Endothelial cell of umbilical vein (primary cell): ENCODE data around the gene FAM20A.

ENCODE experiments used
- EZH2 ChIP-seq: IDR thresholded peaks from 2 replicates; pipeline ENCODE4 v1.6.1; 2012; ENCODE audit warnings: borderline replicate concordance, low read depth, mild to moderate bottlenecking, moderate library complexity, low read length, inconsistent platforms; ENCODE audit not compliant: severe bottlenecking
- FOS ChIP-seq: IDR thresholded peaks from 2 replicates; pipeline ENCODE4 v1.6.1; 2011; ENCODE audit warnings: mild to moderate bottlenecking, low read length, moderate library complexity, borderline replicate concordance; ENCODE audit not compliant: insufficient read depth
- POLR2A ChIP-seq: IDR thresholded peaks from 2 replicates; pipeline ENCODE4 v1.6.1; 2012; ENCODE audit warnings: low read depth, mild to moderate bottlenecking, control low read depth, low read length
- POLR2AphosphoS5 ChIP-seq: IDR thresholded peaks from 2 replicates; pipeline ENCODE4 v1.6.1; 2012; ENCODE audit warnings: low read depth, mild to moderate bottlenecking, control low read depth, low read length, moderate library complexity; ENCODE audit not compliant: insufficient read depth
- TF ChIP-seq, protein P1 (sequence below), 2 donors: IDR thresholded peaks; 1 replicate in 1 of 2; 2 replicates in 1 of 2; pipeline ENCODE4 v1.5.1; 2011; ENCODE audit warnings: low read length in 2 of 2, mild to moderate bottlenecking in 2 of 2, moderate library complexity in 2 of 2, control low read depth in 1 of 2, inconsistent platforms in 1 of 2, low read depth in 1 of 2; ENCODE audit not compliant: insufficient read depth in 1 of 2; ENCODE audit errors: extremely low read depth in 1 of 2
- TF ChIP-seq, protein P2 (sequence below): IDR thresholded peaks from 2 replicates; pipeline ENCODE4 v1.6.1; 2011; ENCODE audit not compliant: insufficient read depth, insufficient read length

DNA sequence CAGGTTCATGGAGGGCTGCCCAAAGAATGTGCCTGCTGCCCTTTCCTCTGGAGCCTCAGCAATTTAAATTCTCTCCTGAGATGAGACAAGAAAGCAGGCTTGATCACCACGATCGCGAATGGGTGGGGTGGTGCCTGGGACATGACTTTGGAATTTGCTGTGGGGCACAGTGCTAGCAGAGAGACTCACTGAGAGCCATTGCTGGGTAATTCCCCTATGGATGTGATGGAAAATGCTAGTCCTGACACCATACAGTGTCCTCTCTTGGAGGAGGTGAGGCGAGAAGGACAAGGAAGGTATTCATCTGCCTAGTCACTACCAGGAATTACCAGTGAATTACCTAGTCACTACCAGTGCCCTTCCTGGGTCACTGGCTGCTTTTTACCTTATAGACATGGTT lies 15.5 kb downstream of the FAM20A start:
- TF ChIP-seq, protein P1, sequence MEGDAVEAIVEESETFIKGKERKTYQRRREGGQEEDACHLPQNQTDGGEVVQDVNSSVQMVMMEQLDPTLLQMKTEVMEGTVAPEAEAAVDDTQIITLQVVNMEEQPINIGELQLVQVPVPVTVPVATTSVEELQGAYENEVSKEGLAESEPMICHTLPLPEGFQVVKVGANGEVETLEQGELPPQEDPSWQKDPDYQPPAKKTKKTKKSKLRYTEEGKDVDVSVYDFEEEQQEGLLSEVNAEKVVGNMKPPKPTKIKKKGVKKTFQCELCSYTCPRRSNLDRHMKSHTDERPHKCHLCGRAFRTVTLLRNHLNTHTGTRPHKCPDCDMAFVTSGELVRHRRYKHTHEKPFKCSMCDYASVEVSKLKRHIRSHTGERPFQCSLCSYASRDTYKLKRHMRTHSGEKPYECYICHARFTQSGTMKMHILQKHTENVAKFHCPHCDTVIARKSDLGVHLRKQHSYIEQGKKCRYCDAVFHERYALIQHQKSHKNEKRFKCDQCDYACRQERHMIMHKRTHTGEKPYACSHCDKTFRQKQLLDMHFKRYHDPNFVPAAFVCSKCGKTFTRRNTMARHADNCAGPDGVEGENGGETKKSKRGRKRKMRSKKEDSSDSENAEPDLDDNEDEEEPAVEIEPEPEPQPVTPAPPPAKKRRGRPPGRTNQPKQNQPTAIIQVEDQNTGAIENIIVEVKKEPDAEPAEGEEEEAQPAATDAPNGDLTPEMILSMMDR (IDR thresholded peaks at IDR 0.05; ENCODE audit: extremely low read depth in 1 of 2, insufficient read depth in 1 of 2, low read depth in 1 of 2, low read length in 2 of 2): no peak
- TF ChIP-seq POLR2A (no peak), EZH2 (no peak), POLR2AphosphoS5 (no peak), FOS (no peak)
- TF ChIP-seq, protein P2, sequence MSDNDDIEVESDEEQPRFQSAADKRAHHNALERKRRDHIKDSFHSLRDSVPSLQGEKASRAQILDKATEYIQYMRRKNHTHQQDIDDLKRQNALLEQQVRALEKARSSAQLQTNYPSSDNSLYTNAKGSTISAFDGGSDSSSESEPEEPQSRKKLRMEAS: no peak
